Activated naive CD4-positive, alpha-beta T cell treated with anti-CD3 and anti-CD28 coated beads for 36 hours (primary cell): ENCODE results near the gene XRCC4. TPM values are rescaled to one million over a fixed set of nuclear protein-coding genes. Genes with fewer than 3 reads are reported as not detected.

ENCODE experiments used
- CTCF ChIA-PET: fragments of 350-600 bp; sonication (Branson Sonifier 250); formaldehyde crosslinking; loops from one replicate; lab custom pipeline; 2021; ENCODE audit warnings: antibody characterized with exemption; lab: Charles Lee
- DNase-seq: peaks from one replicate; pipeline ENCODE4 v3.0.0-alpha.2; 2020
- H3K27ac Mint-ChIP-seq: one replicate; pipeline ENCODE4 v1.8.0; 2021; ENCODE audit warnings: mild to moderate bottlenecking, mixed read lengths
- H3K27me3 Mint-ChIP-seq: one replicate; pipeline ENCODE4 v1.8.0; 2021; ENCODE audit warnings: low read depth, mixed read lengths
- H3K36me3 Mint-ChIP-seq: one replicate; pipeline ENCODE4 v1.8.0; 2021; ENCODE audit warnings: low read depth, mixed read lengths
- H3K4me1 Mint-ChIP-seq: one replicate; pipeline ENCODE4 v1.8.0; 2021; ENCODE audit warnings: low read depth, mixed read lengths
- H3K4me3 Mint-ChIP-seq: one replicate; pipeline ENCODE4 v1.8.0; 2021; ENCODE audit warnings: mild to moderate bottlenecking, moderate library complexity, mixed read lengths
- H3K9me3 Mint-ChIP-seq: one replicate; pipeline ENCODE4 v1.8.0; 2021; ENCODE audit warnings: mixed read lengths
- intact Hi-C: fragments of 100-400 bp; cut with micrococcal nuclease; formaldehyde crosslinking; loops from one replicate; pipeline ENCODE4 v1.15.1; 2023
- total RNA-seq, 2 experiments: library from RNA; stranded (reverse); gene quantifications; one replicate each; pipeline ENCODE4 v1.2.3, GENCODE V29; 2021

XRCC4 gene
- total RNA-seq, 2 experiments from 2014 or later = 12.1 to 12.8 TPM

- Mint-ChIP-seq H3K36me3 (no peaks in the 10 kb centered on the region), H3K4me3 (no peak overlapping the region), H3K27ac (no peak overlapping the region), H3K9me3 (no peaks in the 10 kb centered on the region), H3K4me1 (no peaks in the 10 kb centered on the region), H3K27me3 (no peaks in the 10 kb centered on the region)
- CTCF ChIA-PET = no interaction called here
- intact Hi-C loops = no loop called here
- DNase-seq = no peak
Observed at GRCh38 chr5:83396662-83397061, 319.3 kb downstream of the XRCC4 start.

DNA sequence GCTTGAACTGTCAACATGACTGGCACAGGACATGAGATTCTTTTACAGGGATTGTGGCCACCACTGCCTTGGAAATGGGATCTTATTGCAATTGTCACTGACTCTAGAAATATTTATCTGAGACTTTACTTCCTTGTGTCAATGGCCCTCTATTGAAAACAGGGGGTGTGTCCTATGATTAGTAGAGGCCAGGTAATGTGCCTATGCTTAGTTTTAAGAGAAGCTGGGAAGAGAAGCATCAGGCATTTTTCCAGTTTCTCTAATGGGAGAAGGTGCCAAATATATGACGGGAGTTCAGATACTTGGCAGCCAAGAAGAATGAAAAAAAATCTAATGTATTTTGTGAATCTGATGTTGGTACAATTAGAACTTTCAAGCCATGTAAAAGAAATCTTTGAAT is 320.3 kb downstream of the XRCC4 start:
- Mint-ChIP-seq H3K9me3 (no peaks in the 10 kb centered on the region), H3K27ac (no peak overlapping the region), H3K36me3 (no peaks in the 10 kb centered on the region), H3K27me3 (no peaks in the 10 kb centered on the region), H3K4me3 (no peak overlapping the region), H3K4me1 (no peaks in the 10 kb centered on the region)
- DNase-seq = no peak
- intact Hi-C loops = no loop called here
- CTCF ChIA-PET = no interaction called here

GRCh38 chr5:83400241-83400640 is 322.9 kb downstream of the XRCC4 start:
- Mint-ChIP-seq H3K4me3 (no peak overlapping the region), H3K27ac (no peak overlapping the region), H3K27me3 (no peaks in the 10 kb centered on the region), H3K36me3 (no peaks in the 10 kb centered on the region), H3K9me3 (no peaks in the 10 kb centered on the region), H3K4me1 (no peaks in the 10 kb centered on the region)
- intact Hi-C loops = no loop called here
- DNase-seq = no peak
- CTCF ChIA-PET = interaction anchor here (1.4 kb wide), 1 partner anchor 10 kb away, joined by 3 read pairs; no protein-coding TSS in a partner anchor

DNA sequence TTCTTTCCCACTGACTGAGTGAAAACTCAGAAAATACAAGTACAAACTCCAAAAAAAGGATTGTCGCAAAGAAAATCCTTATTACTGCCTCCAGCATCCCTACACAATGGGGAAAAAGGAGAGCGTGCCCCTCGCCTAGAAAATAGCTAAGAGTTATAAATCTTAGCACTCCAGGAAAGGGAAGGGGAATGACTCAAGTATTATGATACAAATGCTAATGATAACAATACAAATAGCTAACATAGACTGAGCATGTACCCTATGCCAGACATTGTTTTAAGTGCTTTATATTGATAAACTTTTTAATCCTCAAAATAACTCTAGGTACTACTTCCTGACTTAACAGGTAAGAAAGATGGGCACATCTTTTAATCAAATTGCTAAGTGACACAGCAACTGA is 323.4 kb downstream of the XRCC4 start:
- no peaks in the 10 kb centered on the region for H3K9me3 Mint-ChIP-seq
- H3K36me3 Mint-ChIP-seq = no peaks in the 10 kb centered on the region

GRCh38 chr5:83401122-83401731 is 323.9 kb downstream of the XRCC4 start:
- no peaks in the 10 kb centered on the region for H3K27me3 Mint-ChIP-seq
- no peak overlapping the region for H3K4me3 Mint-ChIP-seq
- no peak for DNase-seq
- no peaks in the 10 kb centered on the region for H3K9me3 Mint-ChIP-seq
- intact Hi-C loops = no loop called here
- CTCF ChIA-PET = interaction anchor here (1.4 kb wide), 1 partner anchor 9 kb away, joined by 3 read pairs; no protein-coding TSS in a partner anchor
- no peaks in the 10 kb centered on the region for H3K36me3 Mint-ChIP-seq
- H3K27ac Mint-ChIP-seq = no peak overlapping the region
- no peaks in the 10 kb centered on the region for H3K4me1 Mint-ChIP-seq

More for the DNA sequence above, 323.4 kb downstream of the XRCC4 start:
- intact Hi-C loops = no loop called here
- H3K27me3 Mint-ChIP-seq = no peaks in the 10 kb centered on the region
- CTCF ChIA-PET = interaction anchor here (1.4 kb wide), 1 partner anchor 9 kb away, joined by 3 read pairs; no protein-coding TSS in a partner anchor
- no peak for DNase-seq
- no peaks in the 10 kb centered on the region for H3K4me1 Mint-ChIP-seq
- no peak overlapping the region for H3K27ac Mint-ChIP-seq
- H3K4me3 Mint-ChIP-seq = no peak overlapping the region

GRCh38 chr5:83401775-83402174 is 324.4 kb downstream of the XRCC4 start:
- Mint-ChIP-seq H3K4me3 (no peak overlapping the region), H3K27me3 (no peaks in the 10 kb centered on the region), H3K27ac (no peak overlapping the region), H3K9me3 (no peaks in the 10 kb centered on the region), H3K4me1 (no peaks in the 10 kb centered on the region), H3K36me3 (no peaks in the 10 kb centered on the region)
- CTCF ChIA-PET = no interaction called here
- DNase-seq = no peak
- intact Hi-C loops = no loop called here

Other genes with a start within 250 kb of the XRCC4 start
- 10 to 100 TPM; 58.8 to 64.4 TPM for gene TMEM167A, start 153 bp upstream of the XRCC4 start, total RNA-seq